Measurements from ENCODE around the gene LAPTM5. TPM values are rescaled to one million over a fixed set of nuclear protein-coding genes. Genes with fewer than 3 reads are reported as not detected.

The LAPTM5 gene
- total and polyA plus RNA-seq, 2 of the 8 experiments (the other 6 are each of a cell fraction or from before 2014, with no cell fraction given): 0.37 to 1.4 TPM

DNA sequence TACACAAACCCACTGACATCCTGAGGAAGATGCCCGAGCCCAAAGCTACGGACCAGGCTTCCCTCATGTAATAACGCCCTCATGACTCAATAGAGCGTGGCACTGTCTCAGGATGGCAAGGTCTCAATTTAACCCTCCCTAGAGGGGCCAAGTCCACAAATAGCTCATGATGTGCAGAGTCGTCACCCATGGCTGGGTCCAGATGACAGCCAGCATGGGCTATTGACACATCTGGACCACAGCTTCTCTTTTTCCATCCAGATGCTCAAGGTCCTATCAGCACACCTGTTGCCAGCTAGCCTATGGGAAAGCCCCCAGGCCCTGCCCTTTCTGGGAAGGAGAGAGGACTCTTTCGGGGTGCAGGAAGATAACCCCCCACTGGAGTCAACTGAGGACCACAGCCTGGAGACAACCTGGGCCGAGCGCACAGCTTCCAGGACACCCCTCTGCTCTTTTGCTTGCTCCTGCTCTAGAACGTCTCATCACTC lies 2.8 kb downstream of the LAPTM5 start:
- H3K9ac ChIP-seq (replicated peaks in 1 of 4; ENCODE audit: extremely low read depth in 1 of 4, low read depth in 3 of 4, low read length in 3 of 4): no peak overlapping the region
- H3K18ac ChIP-seq (ENCODE audit: extremely low read depth, low read length): no peak overlapping the region
- DNase-seq (ENCODE audit: low read depth in 1 of 2, low spot score in 2 of 2): no peak
- no peak overlapping the region for H3K27ac ChIP-seq (ENCODE audit: low read depth, low read length)
- no peak overlapping the region for H2BK20ac ChIP-seq (ENCODE audit: low read length)
- no peaks in the 10 kb centered on the region for H3K9me3 ChIP-seq (ENCODE audit: insufficient read depth in 2 of 2, low read depth in 1 of 2, low read length in 1 of 2)
- H4K91ac ChIP-seq (replicated peaks; ENCODE audit: insufficient read length, low read length): no peak overlapping the region
- WGBS, 2 experiments (ENCODE audit: extremely low coverage in 1 of 2, insufficient coverage in 1 of 2, insufficient read length in 1 of 2, insufficient replicate concordance in 2 of 2, low coverage in 1 of 2, low lambda C conversion rate in 2 of 2, missing lambda C conversion rate in 1 of 2): 88% methylated on average over 9 of the region's 9 CpGs; no CpG with 5 or more reads in 1 of the 2 experiments
- ChIA-PET POLR2A (ENCODE audit: partially characterized antibody) (no interaction called here), CTCF (ENCODE audit: partially characterized antibody) (interaction anchor here (51.2 to 55.1 kb wide), 2 partner anchors 11 to 15 kb away, joined by 1640 read pairs; partner anchors contain the start of genes LAPTM5 and MATN1)
- no peak overlapping the region for H4K5ac ChIP-seq (ENCODE audit: insufficient read length, low read depth, low read length)
- no peaks in the 10 kb centered on the region for H4K20me1 ChIP-seq (replicated peaks in 1 of 2; ENCODE audit: control insufficient read depth in 1 of 2, insufficient read depth in 2 of 2, low read length in 2 of 2)
- H2BK15ac ChIP-seq (ENCODE audit: low read length): no peak overlapping the region
- no peaks in the 10 kb centered on the region for H3K23me2 ChIP-seq (ENCODE audit: low read depth, low read length)
- no peaks in the 10 kb centered on the region for H3K79me1 ChIP-seq (ENCODE audit: low read depth, low read length)
- H2BK5ac ChIP-seq (ENCODE audit: low read depth, low read length): no peak overlapping the region
- H3K56ac ChIP-seq (replicated peaks; ENCODE audit: insufficient read length, low read depth, low read length): no peak overlapping the region
- no peak overlapping the region for H3K4me3 ChIP-seq (ENCODE audit: extremely low read depth in 1 of 4, insufficient read depth in 2 of 4, low read depth in 3 of 4, low read length in 4 of 4)
- no peak for TF ChIP-seq CTBP2 (IDR thresholded peaks at IDR 0.05; ENCODE audit: borderline replicate concordance, insufficient read depth, insufficient read length, low read length)
- no peak overlapping the region for H3K4me2 ChIP-seq (ENCODE audit: insufficient read depth in 1 of 2, low read depth in 2 of 2, low read length in 2 of 2)
- no peak overlapping the region for H2BK12ac ChIP-seq (ENCODE audit: low read depth, low read length)
- H3K14ac ChIP-seq (ENCODE audit: insufficient read length): no peak overlapping the region
- peaks cover 0 to 7% (median under 1%) of the 10 kb centered on the region in 4 experiments; a peak in 2 of 7 replicates for H3K4me1 ChIP-seq (replicated peaks in 1 of 4; ENCODE audit: control insufficient read depth in 3 of 4, insufficient read depth in 4 of 4, low read length in 3 of 4)
- no peak overlapping the region for H2BK120ac ChIP-seq (replicated peaks; ENCODE audit: low read depth, low read length)
- no peak for FAIRE-seq
- no peak overlapping the region for H4K8ac ChIP-seq (ENCODE audit: extremely low read depth, insufficient read depth, low read length)
- no peak overlapping the region for H3K23ac ChIP-seq (ENCODE audit: insufficient read length)
- H2AK5ac ChIP-seq (ENCODE audit: low read depth, low read length): no peak overlapping the region
- no peak overlapping the region for H3K4ac ChIP-seq (replicated peaks; ENCODE audit: insufficient read length, low read depth, low read length)
- H3K27me3 ChIP-seq (replicated peaks in 1 of 4; ENCODE audit: control insufficient read depth in 3 of 4, extremely low read depth in 1 of 4, insufficient read depth in 3 of 4, low read length in 3 of 4): no peaks in the 10 kb centered on the region
- H3K36me3 ChIP-seq (ENCODE audit: control insufficient read depth in 2 of 4, insufficient read depth in 4 of 4, low read length in 3 of 4): no peaks in the 10 kb centered on the region
- H3K79me2 ChIP-seq (ENCODE audit: control insufficient read depth in 1 of 2, insufficient read depth in 2 of 2, low read length in 2 of 2): no peaks in the 10 kb centered on the region
- H2AFZ ChIP-seq (ENCODE audit: low read length): no peak overlapping the region
